GM15510 (cell line): Measurements from ENCODE around the gene ANKEF1.

Experiments
- POLR2A ChIP-seq: IDR thresholded peaks from 3 replicates; pipeline ENCODE4 v1.6.1; 2011; ENCODE audit warnings: borderline replicate concordance; ENCODE audit not compliant: insufficient read length; ENCODE audit errors: extremely low read depth

ANKEF1 gene

GRCh38 chr20:10076126-10077080 lies 41.6 kb downstream of the ANKEF1 start:
- TF ChIP-seq POLR2A = no peak

DNA sequence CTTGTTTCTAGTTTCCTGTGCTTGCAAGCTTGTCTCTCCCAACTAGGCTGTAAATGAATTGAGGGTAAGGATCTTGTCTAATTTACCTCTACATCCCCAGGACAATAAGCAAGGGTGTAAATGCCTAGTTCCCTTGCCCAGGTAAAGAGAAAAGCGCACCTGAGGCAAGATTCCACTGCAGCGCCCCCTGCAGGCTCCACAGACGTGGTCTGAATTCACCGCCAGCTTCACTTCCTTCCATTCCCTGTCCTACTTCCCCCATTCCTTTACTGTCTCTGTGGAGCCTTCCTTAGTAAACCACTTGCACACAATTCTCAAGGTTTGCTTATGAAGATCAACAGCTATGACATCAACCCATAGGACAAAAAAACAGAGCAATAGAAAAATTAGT lies 42.3 kb downstream of the ANKEF1 start:
- no peak for TF ChIP-seq POLR2A

- TF ChIP-seq POLR2A = no peak
Observed at GRCh38 chr20:10077886-10078285, 43.1 kb downstream of the ANKEF1 start.

GRCh38 chr20:10078403-10078802 lies 43.6 kb downstream of the ANKEF1 start:
- no peak for TF ChIP-seq POLR2A

- no peak for TF ChIP-seq POLR2A
Observed at GRCh38 chr20:10079964-10080363, 45.2 kb downstream of the ANKEF1 start.

DNA sequence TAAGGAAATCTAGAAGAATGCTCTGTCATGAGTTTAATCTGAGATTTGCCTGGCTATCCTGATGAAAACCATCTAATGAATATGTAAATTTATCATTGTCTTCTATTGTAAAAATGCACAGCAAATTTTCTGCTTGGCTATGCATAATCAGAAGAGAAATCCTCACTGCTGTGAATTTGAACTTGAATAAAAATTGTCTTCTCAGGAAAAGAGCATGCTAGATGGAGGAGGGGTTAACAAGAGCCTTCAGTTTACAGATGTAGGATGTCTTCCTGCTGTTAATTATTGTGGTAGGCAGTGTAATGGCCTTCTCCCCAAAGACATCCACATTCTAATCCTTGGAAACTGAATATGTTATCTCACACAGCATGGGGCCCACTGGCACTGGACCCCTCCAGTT lies 45.8 kb downstream of the ANKEF1 start:
- TF ChIP-seq POLR2A = no peak

DNA sequence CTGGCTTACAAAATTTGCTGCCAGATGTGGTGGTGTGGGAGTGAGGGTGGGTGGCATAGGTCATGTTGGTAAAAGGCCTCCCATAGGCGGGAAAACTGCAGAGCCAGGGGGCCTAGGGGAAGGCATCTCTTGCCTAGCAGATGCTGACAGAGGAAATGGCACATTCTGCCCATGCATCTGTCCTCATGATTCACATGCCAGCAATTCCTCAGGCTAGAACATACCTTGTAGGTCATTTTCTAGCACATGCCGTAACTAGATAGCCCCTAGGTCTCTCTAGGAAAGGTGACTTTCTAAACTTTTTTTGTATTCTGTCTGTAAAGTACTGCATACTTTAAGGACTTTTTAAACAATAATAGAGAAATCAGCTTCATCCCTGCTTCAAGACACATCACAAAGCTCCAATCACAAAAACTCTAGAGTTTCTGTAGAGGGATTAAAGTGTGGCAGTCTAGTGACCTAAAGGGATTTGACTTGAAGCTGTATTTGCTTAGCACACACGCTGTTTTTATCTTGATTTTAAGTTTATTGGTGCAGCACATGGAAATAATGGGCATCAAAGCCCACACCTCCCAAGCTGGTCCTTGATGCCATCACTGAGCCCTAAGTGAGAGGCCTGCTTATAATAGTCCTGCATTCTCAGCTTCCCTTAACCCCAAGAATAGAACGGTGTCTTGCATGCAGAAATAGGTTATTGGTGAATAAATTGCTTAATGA lies 55.2 kb downstream of the ANKEF1 start:
- TF ChIP-seq POLR2A = no peak

DNA sequence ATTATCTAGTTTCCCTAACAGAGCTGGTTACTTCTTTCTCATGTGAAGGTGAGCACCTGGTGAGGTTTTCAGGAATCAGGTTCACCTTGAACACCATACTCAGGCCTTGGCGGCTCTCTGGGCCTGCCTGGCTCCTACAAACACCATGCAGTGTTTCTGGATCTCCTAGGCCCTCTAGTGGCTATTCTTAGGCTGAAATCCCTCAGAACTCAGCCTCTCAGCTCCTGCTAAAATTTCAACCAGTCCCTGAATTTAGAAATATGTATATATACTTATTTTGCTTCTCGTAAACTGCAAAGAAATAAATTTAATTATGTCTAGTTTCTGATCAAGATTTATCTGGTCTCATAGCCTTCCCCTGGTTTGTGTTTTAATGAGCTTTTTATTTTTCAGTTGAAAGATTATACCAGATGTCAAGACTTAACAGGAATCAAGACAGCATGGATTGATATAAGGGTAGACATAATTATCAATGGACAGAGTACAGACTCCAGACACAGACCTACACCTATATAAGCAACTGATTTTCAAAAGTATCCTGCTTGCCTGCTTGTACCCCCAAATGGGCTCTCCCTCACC lies 55.9 kb downstream of the ANKEF1 start:
- no peak for TF ChIP-seq POLR2A

- no peak for TF ChIP-seq POLR2A
Observed at GRCh38 chr20:10093087-10093591, 58.4 kb downstream of the ANKEF1 start.

- TF ChIP-seq POLR2A = no peak
Observed at GRCh38 chr20:10094566-10095173, 59.9 kb downstream of the ANKEF1 start.

DNA sequence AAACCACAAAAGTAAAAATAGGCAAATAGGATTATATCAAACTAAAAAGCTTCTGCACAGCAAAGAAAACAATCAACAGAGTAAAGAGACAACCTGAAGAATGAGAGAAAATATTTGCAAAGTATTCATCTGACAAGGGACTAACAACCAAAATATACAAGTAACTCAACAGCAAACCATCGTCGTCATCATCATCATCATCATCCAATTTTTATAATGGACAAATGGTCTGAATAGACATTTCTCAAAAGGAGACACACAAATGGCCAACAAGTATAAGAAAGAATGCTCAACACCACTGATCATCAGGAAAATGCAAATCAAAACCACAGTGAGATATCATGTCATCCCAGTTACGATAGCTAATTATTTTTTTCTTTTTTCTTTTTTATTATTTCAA lies 62.0 kb downstream of the ANKEF1 start:
- no peak for TF ChIP-seq POLR2A

DNA sequence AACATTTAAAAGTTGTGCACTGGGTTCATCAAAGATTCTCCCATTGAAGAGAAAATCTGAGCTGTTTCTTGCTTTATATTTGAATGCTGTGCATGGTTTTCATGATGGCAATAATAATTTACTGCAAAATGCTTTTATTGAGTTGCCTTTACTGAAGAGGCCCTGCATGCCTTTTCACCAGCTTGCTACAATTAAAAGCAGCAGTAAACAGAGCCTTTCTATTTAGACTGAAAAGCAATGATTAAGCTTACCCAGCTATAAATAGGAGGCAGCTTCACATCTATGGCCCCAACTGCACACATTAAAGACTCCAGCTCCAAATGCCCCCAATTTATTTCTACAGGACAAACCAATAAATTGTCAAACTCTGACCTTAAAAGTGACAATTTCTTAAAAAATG lies 70.3 kb downstream of the ANKEF1 start:
- no peak for TF ChIP-seq POLR2A
